T-helper 1 cell treated with Interleukin-12 subunit alpha and Interleukin-12 subunit beta and Interleukin-4 antibody, amounts not matched to agents 30 μg/mL and 1 μg/mL, for 36 hours (primary cell): ENCODE data around the gene VAPB.

Experiments
- H3K27ac Mint-ChIP-seq: one replicate; pipeline ENCODE4 v1.8.0; 2021; ENCODE audit warnings: mild to moderate bottlenecking, mixed read lengths
- H3K27me3 Mint-ChIP-seq: one replicate; pipeline ENCODE4 v1.8.0; 2021; ENCODE audit warnings: low read depth, mixed read lengths
- H3K36me3 Mint-ChIP-seq: one replicate; pipeline ENCODE4 v1.8.0; 2021; ENCODE audit warnings: low read depth, mixed read lengths
- H3K4me1 Mint-ChIP-seq: one replicate; pipeline ENCODE4 v1.8.0; 2021; ENCODE audit warnings: low read depth, mixed read lengths
- H3K4me3 Mint-ChIP-seq: one replicate; pipeline ENCODE4 v1.8.0; 2021; ENCODE audit warnings: mild to moderate bottlenecking, moderate library complexity, mixed read lengths
- H3K9me3 Mint-ChIP-seq: one replicate; pipeline ENCODE4 v1.8.0; 2021; ENCODE audit warnings: mixed read lengths

Gene VAPB

DNA sequence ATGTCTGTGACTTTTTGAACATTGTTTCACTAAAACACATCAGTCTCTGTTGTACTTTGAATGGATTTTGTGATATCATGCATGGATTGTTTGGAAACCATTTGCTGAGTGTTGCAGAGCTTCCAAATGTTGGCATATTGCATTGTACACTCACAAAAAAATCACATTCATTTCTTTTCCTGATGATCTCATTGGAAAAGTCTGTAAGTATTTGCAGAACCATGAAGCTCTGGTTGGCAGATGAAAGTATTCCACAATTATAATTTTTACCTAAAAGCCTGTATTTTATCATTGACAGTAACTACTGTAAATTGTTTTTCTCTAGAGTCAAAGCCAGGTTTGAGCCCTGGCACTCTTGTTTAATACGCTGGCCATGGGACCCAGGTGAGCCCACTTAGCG, 42.1 kb downstream of the VAPB start:
- Mint-ChIP-seq H3K4me3 (no peak overlapping the region), H3K4me1 (peaks cover 18% of the 10 kb centered on the region), H3K36me3 (peaks cover 20% of the 10 kb centered on the region), H3K27me3 (no peaks in the 10 kb centered on the region), H3K27ac (no peak overlapping the region), H3K9me3 (no peaks in the 10 kb centered on the region)

DNA sequence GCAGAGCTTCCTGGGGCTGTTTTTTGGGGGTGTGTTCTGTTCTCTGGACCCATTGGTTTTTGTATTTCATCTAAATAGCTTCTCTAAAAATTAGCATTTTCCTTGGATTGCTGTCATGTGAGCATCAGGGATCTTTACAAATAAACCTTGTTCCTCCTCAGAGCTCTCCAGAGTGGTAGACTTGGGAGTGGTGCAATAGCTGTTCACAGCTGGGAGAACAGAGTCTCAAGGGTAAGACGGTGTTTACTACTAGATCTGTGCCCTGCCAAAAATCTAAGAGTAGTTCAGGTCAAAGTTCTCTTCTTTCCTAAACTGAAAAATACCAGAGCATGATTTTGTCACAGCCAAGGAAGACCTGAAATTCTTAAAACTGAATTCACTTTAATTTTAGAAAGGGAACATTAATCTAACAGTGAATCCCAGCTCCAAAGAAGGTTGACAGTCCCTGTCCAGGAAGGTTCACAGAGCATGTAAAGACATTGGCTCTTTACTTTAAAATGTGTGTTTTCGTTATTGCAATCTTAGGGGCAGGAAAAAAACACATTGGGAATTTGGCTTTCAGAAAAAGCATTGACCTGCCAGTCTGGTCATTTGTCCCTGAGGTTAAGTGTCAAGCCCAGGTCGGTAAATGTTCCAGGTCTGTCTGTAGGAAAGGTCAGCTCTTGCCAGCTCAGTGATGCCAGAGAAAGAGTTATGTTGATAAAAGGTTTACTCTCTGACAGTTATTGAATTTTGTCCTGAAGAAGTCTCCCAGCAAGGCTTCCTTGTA, 43.3 kb downstream of the VAPB start:
- H3K27me3 Mint-ChIP-seq: no peaks in the 10 kb centered on the region
- no peaks in the 10 kb centered on the region for H3K9me3 Mint-ChIP-seq
- no peak overlapping the region for H3K4me3 Mint-ChIP-seq
- H3K36me3 Mint-ChIP-seq: peaks cover 20% of the 10 kb centered on the region
- H3K27ac Mint-ChIP-seq: peak overlapping the region; percentile 2
- H3K4me1 Mint-ChIP-seq: peaks cover 18% of the 10 kb centered on the region

DNA sequence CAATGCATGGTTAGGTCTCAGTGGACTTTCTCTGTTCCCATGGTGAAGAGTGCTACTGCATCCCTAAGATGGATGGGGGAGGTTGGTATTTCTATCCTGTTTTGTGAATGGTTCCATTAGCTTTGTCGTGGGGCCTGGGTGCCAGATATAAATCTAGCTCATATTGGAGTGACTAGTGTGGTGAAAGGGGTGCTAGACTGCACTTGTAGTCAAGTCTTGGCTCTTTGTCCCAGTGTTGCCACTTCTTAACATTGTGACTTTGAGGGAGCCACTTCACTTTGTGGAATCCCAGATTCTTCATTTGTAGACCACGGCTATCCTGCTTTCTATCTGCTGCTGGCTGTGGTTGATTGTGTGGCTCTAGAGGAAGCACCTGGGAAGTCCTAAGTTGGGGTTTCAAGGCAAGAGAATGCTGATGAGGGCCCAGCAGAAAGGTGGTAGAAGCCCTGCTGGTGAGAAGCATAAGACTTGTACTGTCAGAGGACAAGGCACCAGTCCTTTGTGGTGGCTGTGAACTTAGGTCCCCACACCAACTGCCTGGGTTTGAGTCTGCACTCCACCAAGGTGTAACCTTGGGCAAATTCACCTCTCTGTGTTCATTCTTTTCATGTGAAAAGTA, 44.1 kb downstream of the VAPB start:
- no peaks in the 10 kb centered on the region for H3K9me3 Mint-ChIP-seq
- peaks cover 20% of the 10 kb centered on the region for H3K4me1 Mint-ChIP-seq
- peaks cover 24% of the 10 kb centered on the region for H3K36me3 Mint-ChIP-seq
- no peaks in the 10 kb centered on the region for H3K27me3 Mint-ChIP-seq
- H3K27ac Mint-ChIP-seq: peak overlapping the region; percentile 2
- H3K4me3 Mint-ChIP-seq: no peak overlapping the region

DNA sequence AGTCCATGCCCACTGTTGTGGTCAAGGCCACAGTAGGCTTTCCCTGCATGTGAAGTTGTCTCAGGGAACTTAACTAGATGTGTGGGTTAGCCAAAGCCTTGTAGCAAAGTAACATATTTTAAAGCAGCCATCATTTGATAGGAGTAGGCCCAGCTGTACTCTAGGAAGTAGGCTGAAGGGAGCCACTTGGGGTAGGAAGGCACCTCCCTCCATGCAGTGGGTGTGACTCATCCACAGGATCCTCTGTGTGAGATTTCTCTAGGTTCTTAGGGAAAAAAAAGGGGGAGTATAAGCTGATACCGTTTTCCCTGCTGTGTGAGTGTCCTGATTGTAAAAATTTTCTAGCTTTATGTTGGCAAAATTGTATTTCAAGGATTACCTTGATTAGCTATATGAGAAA, 44.7 kb downstream of the VAPB start:
- no peak overlapping the region for H3K4me3 Mint-ChIP-seq
- H3K36me3 Mint-ChIP-seq: peaks cover 23% of the 10 kb centered on the region
- no peaks in the 10 kb centered on the region for H3K9me3 Mint-ChIP-seq
- no peak overlapping the region for H3K27ac Mint-ChIP-seq
- H3K27me3 Mint-ChIP-seq: no peaks in the 10 kb centered on the region
- peaks cover 21% of the 10 kb centered on the region for H3K4me1 Mint-ChIP-seq

DNA sequence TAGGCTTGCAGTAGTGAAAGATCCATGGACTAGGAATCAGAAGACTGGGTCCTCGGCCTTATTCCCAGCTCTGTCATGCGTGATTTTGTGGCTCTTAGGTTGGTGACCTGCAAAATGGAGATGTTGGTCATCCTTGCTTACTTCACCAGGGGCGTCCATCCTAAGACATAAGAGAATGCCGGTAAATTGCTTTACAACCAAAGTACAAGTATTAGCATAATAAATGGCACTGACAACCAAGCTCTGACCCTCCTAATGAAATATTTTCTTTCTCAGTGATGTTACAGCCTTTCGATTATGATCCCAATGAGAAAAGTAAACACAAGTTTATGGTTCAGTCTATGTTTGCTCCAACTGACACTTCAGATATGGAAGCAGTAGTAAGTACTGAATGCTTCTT, 45.3 kb downstream of the VAPB start:
- H3K27ac Mint-ChIP-seq: no peak overlapping the region
- H3K4me3 Mint-ChIP-seq: no peak overlapping the region
- H3K4me1 Mint-ChIP-seq: peaks cover 20% of the 10 kb centered on the region
- no peaks in the 10 kb centered on the region for H3K9me3 Mint-ChIP-seq
- H3K27me3 Mint-ChIP-seq: no peaks in the 10 kb centered on the region
- peaks cover 20% of the 10 kb centered on the region for H3K36me3 Mint-ChIP-seq

DNA sequence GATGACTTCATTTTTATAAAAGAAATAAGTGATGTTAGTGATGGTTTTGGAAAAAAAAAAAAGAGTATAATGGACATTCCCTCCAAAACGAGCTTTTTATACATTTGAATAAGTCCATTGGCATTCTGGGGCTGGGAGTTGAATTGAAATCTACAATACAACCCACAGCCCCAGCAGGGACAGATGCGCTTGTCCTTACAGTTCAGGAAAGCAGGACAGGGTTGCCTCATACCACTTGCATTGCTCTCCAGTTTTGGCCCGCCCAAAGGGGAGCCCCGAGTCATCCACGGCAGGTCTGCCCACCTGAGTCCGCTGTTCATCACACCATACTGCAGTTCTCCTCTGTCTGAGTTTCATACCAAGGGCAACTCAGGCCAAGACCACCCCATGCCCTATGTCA, 46.2 kb downstream of the VAPB start:
- no peaks in the 10 kb centered on the region for H3K9me3 Mint-ChIP-seq
- peaks cover 20% of the 10 kb centered on the region for H3K36me3 Mint-ChIP-seq
- H3K4me1 Mint-ChIP-seq: peaks cover 20% of the 10 kb centered on the region
- H3K27me3 Mint-ChIP-seq: no peaks in the 10 kb centered on the region
- H3K27ac Mint-ChIP-seq: no peak overlapping the region
- no peak overlapping the region for H3K4me3 Mint-ChIP-seq

DNA sequence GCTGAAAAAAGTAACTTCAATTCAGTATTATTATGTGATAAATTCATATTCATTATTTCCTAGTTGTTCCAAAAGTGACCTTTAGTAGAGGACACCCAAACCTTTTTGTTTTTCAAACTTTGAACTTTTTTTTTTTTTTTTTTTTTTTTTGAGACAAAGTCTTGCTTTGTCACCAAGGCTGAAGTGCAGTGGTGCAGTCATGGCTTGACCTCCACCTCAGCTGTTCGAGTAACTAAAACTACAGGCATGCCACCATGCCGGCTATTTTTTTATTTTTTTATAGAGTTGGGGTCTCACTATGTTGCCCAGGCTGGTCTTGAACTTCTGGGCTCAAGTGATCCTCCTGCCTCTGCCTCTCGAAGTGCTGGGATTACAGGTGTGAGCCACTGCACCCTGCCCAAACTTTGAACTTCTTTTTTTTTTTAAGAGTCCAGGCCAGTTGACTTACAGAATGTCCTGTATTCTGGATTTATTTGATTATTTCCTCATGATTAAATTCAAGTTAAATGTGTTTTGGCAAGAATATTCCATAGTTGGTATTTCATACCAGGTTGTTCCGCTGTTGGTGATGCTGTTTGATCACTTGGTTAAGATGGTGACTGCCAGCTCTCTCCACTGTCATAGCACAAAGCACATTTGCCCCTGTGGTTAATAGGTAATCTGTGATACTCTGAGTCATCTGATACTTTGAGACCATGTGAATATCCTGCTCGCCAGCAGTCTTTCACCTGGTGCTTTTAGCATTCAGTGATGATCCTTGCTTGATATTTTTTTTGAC, 48.0 kb downstream of the VAPB start:
- Mint-ChIP-seq H3K4me3 (no peak overlapping the region), H3K4me1 (peaks cover 15% of the 10 kb centered on the region), H3K27me3 (no peaks in the 10 kb centered on the region), H3K27ac (no peak overlapping the region), H3K36me3 (peaks cover 18% of the 10 kb centered on the region), H3K9me3 (no peaks in the 10 kb centered on the region)

DNA sequence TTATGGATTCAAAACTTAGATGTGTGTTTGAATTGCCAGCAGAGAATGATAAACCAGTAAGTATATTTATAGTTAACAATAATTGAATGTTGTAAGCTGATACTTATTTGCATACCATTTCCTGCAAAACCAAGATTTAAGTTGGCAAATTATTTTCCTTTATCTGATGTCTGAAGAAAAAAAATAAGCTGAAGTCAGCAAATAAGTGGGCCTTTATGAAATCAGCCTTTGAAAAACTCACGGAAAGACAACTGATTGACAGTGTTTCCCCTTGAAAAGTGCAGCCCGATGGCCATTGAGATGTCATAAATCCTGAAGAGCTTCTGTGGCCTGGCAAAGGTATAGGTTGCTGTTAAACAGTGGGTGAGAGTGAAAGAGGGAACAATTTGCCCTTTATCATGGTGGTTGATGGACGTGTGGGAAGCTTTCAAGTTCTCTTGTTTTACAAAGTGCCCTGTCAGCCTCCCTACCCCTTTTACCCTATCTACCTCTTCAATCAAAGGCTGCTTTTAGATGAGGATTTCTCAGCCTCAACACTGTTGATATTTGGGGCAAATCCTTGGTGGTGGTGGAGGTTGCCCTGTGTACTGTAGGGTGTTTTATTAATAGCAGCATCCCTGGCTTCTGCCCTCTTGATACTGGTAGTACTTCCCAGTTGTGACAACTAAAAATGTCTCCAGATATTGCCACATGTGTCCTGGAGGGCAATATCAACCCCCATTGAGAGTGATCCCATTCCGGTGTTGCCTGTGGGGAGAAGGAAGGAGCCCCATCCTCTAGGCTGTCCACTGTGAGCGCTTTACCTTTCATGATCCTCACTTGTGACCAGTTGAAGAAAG, 50.2 kb downstream of the VAPB start:
- Mint-ChIP-seq H3K36me3 (peaks cover 29% of the 10 kb centered on the region), H3K27ac (no peak overlapping the region), H3K4me1 (peaks cover 11% of the 10 kb centered on the region), H3K9me3 (no peaks in the 10 kb centered on the region), H3K4me3 (no peak overlapping the region), H3K27me3 (no peaks in the 10 kb centered on the region)

DNA sequence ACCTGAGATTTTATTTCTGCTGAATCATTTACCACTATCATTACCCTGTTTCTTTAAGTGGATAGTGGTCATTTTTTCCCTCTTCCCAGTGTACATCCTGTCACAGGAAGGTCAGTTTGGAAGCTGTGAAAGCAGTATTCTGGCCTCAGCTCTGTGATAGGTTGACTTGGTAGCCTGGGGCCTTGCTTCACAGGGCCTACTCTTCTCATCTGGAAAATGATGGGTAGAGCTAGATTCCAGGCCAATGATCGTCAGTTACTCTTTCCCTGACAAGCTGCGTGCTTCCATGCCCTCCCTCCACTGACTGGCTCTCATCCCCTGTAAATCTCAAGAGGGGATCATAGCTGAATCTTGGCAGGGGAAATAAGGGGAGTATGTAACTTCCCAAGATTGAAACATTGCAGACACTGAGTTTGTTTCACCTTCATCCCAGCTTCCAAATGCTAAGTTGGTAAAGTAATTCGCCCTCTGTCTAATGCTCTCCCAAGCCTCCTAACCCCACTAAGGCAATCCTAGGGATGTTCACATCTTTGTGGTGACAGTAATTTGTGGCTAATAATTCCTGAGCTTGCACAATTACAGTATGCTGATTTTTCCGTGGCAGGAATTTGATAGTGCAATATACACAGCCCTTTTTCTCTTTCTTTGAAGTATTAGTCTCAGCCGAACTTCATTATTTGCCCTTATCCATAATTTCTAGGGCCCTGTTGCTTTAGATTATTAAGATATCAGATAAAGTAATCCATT, 51.2 kb downstream of the VAPB start:
- H3K36me3 Mint-ChIP-seq: peaks cover 32% of the 10 kb centered on the region
- no peak overlapping the region for H3K4me3 Mint-ChIP-seq
- H3K4me1 Mint-ChIP-seq: peaks cover 19% of the 10 kb centered on the region
- no peak overlapping the region for H3K27ac Mint-ChIP-seq
- no peaks in the 10 kb centered on the region for H3K9me3 Mint-ChIP-seq
- no peaks in the 10 kb centered on the region for H3K27me3 Mint-ChIP-seq

DNA sequence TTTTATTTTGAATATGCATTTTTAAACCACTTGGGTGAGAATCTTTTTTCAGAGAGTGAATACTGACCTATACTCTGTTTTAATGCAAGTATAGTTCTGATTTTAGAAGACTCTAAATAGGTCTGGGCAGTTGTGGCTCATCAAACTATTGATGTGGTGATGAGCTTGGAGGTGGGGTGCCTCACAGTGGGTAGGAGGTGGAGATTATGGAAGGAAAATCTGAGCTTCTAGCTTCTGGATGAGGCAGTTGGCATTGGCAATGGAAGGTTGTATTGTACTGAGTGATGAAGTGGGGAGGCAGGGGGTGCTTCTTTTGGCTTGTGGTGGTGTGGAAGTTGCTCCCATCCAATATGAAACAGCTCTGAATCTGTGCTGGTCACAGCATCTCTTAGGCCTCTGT, 52.7 kb downstream of the VAPB start:
- Mint-ChIP-seq H3K36me3 (peaks cover 30% of the 10 kb centered on the region), H3K4me1 (peaks cover 21% of the 10 kb centered on the region), H3K9me3 (no peaks in the 10 kb centered on the region), H3K27me3 (no peaks in the 10 kb centered on the region), H3K4me3 (no peak overlapping the region), H3K27ac (no peak overlapping the region)

DNA sequence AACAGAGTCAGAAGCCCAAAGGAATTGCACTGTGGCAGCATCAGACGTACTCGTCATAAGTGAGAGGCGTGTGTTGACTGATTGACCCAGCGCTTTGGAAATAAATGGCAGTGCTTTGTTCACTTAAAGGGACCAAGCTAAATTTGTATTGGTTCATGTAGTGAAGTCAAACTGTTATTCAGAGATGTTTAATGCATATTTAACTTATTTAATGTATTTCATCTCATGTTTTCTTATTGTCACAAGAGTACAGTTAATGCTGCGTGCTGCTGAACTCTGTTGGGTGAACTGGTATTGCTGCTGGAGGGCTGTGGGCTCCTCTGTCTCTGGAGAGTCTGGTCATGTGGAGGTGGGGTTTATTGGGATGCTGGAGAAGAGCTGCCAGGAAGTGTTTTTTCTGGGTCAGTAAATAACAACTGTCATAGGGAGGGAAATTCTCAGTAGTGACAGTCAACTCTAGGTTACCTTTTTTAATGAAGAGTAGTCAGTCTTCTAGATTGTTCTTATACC, 55.8 kb downstream of the VAPB start:
- Mint-ChIP-seq H3K4me3 (no peak overlapping the region), H3K27ac (peak overlapping the region; percentile 59), H3K9me3 (no peaks in the 10 kb centered on the region), H3K4me1 (peaks cover 17% of the 10 kb centered on the region), H3K36me3 (peaks cover 33% of the 10 kb centered on the region), H3K27me3 (no peaks in the 10 kb centered on the region)

DNA sequence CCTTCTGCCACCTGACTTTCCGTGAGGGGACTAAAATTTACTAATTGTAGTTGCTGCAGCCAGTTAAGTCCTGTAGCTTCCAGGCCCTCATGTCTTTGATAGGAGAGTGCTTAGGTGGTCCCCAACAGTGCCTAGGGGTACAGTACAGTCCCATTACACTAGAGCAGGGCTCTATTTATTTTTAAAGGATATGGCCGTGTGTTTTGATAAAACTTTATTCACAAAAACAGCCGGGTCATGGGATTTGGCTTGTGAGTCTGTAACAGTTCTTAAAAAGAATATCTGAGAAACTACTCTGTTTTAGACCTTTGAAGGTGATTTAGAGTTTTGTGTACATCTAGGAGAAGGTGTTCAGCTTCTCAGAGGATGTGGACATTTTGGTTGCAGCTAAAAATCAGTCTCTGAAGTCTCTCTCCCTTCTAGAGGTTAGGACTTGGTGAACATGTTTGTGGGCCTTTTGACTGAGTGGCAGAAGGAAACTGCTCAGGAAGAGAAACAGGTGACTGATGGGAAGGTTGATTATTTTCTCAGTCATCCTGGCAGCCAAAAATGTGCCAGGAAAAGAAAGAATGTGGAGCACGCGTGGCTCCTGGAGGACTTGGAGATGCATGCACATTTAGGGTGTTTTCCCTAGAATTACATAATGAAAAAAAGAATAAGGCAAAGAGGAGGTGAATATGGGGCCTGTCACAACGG, 57.4 kb downstream of the VAPB start:
- no peak overlapping the region for H3K27ac Mint-ChIP-seq
- H3K36me3 Mint-ChIP-seq: peaks cover 32% of the 10 kb centered on the region
- H3K4me1 Mint-ChIP-seq: peaks cover 17% of the 10 kb centered on the region
- H3K4me3 Mint-ChIP-seq: no peak overlapping the region
- no peaks in the 10 kb centered on the region for H3K27me3 Mint-ChIP-seq
- no peaks in the 10 kb centered on the region for H3K9me3 Mint-ChIP-seq

DNA sequence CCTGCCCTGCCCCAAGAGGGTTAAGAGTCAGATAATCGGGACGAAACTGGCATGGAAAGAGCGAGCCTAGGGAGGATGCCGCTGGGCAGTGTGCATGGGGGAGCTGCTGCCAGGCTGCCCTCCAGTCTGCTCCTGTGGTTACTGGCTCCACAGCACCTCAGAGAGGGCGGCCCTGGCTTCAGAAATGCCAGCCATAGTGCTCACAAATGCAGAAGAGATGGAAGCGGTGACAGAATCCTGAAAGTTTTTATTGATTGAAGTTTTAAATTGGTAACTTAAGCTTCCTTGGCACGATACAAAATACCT, 57.9 kb downstream of the VAPB start:
- H3K4me1 Mint-ChIP-seq: peaks cover 17% of the 10 kb centered on the region
- H3K9me3 Mint-ChIP-seq: no peaks in the 10 kb centered on the region
- no peak overlapping the region for H3K4me3 Mint-ChIP-seq
- H3K27ac Mint-ChIP-seq: no peak overlapping the region
- H3K36me3 Mint-ChIP-seq: peaks cover 32% of the 10 kb centered on the region
- H3K27me3 Mint-ChIP-seq: no peaks in the 10 kb centered on the region
